ENCODE data around the gene PML. TPM values are rescaled to one million over a fixed set of nuclear protein-coding genes. Genes with fewer than 3 reads are reported as not detected.

PML gene
- total and polyA plus RNA-seq, 9 donors, result 20.7 to 60.8 (median 49.4) TPM

- H3K27me3 ChIP-seq, result no peaks in the 10 kb centered on the region
- H3K27ac ChIP-seq, result peak within 1 kb of the TSS; percentile 16 to 68
- 0 to 1% (median 1%) methylated on average over 51 to 72 of the region's 72 CpGs for WGBS, 3 donors
- no peaks in the 10 kb centered on the region for H3K36me3 ChIP-seq
- TF ChIP-seq POLR2A (IDR thresholded peaks at IDR 0.05) (peak; percentile 51), EP300 (IDR thresholded peaks at IDR 0.05) (no peak)
- TF ChIP-seq, protein P1, sequence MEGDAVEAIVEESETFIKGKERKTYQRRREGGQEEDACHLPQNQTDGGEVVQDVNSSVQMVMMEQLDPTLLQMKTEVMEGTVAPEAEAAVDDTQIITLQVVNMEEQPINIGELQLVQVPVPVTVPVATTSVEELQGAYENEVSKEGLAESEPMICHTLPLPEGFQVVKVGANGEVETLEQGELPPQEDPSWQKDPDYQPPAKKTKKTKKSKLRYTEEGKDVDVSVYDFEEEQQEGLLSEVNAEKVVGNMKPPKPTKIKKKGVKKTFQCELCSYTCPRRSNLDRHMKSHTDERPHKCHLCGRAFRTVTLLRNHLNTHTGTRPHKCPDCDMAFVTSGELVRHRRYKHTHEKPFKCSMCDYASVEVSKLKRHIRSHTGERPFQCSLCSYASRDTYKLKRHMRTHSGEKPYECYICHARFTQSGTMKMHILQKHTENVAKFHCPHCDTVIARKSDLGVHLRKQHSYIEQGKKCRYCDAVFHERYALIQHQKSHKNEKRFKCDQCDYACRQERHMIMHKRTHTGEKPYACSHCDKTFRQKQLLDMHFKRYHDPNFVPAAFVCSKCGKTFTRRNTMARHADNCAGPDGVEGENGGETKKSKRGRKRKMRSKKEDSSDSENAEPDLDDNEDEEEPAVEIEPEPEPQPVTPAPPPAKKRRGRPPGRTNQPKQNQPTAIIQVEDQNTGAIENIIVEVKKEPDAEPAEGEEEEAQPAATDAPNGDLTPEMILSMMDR (IDR thresholded peaks at IDR 0.05), result peak; percentile 86 to 97 (median 96)
- peak; percentile 88 to 95 (median 91) for DNase-seq
- intact Hi-C loops (cut with DNase I), result no loop called here
- peaks cover 11% of the 10 kb centered on the region for H3K4me1 ChIP-seq (ENCODE audit: insufficient read depth)
- H3K4me3 ChIP-seq, result peak within 1 kb of the TSS; percentile 52
- no peaks in the 10 kb centered on the region for H3K9me3 ChIP-seq
Measured at GRCh38 chr15:73991726-73992593, 2.6 kb upstream of the PML start, which contains the start of gene STOML1. TSS of gene STOML1 (minus strand) at chr15:73992295. CDS start at chr15:73992223, 72 bp downstream.

DNA sequence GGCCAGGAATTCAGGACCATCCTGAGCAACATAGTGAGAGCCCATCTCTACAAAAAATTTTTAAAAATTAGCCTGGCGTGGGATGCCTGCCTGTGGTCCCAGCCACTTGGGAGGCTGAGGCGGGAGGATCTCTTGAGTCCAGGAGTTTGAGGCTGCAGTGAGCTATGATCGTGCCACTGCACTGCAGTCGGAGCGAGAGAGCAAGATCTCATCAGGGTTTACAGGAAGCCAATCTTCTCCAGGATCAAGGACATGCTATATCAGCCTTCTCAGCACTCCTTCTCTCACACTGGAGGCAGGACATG, 2.0 kb upstream of the PML start:
- no peak for DNase-seq
- no peak overlapping the region for H3K27ac ChIP-seq
- no peak for TF ChIP-seq EP300 (IDR thresholded peaks at IDR 0.05)
- TF ChIP-seq POLR2A (IDR thresholded peaks at IDR 0.05), result no peak
- TF ChIP-seq, protein P1 (IDR thresholded peaks at IDR 0.05), result no peak
- no peaks in the 10 kb centered on the region for H3K9me3 ChIP-seq
- peaks cover 11% of the 10 kb centered on the region for H3K4me1 ChIP-seq (ENCODE audit: insufficient read depth)
- H3K36me3 ChIP-seq, result no peaks in the 10 kb centered on the region
- 75 to 77% (median 76%) methylated on average over 5 of the region's 5 CpGs for WGBS, 3 donors
- no peaks in the 10 kb centered on the region for H3K27me3 ChIP-seq
- H3K4me3 ChIP-seq, result peak overlapping the region; percentile 52
- intact Hi-C loops (cut with DNase I), result no loop called here

- no peaks in the 10 kb centered on the region for H3K36me3 ChIP-seq
- no peak overlapping the region for H3K4me3 ChIP-seq
- 85 to 91% (median 89%) methylated on average over 10 of the region's 10 CpGs for WGBS, 3 donors
- no peaks in the 10 kb centered on the region for H3K9me3 ChIP-seq
- peaks cover 13% of the 10 kb centered on the region for H3K4me1 ChIP-seq (ENCODE audit: insufficient read depth)
- no peaks in the 10 kb centered on the region for H3K27me3 ChIP-seq
- DNase-seq, result no peak
- TF ChIP-seq POLR2A (IDR thresholded peaks at IDR 0.05) (no peak), EP300 (IDR thresholded peaks at IDR 0.05) (no peak)
- TF ChIP-seq, protein P1 (IDR thresholded peaks at IDR 0.05), result no peak
- intact Hi-C loops (cut with DNase I), result no loop called here
- no peak overlapping the region for H3K27ac ChIP-seq
Measured at GRCh38 chr15:73993211-73993994, 1.1 kb upstream of the PML start.

DNA sequence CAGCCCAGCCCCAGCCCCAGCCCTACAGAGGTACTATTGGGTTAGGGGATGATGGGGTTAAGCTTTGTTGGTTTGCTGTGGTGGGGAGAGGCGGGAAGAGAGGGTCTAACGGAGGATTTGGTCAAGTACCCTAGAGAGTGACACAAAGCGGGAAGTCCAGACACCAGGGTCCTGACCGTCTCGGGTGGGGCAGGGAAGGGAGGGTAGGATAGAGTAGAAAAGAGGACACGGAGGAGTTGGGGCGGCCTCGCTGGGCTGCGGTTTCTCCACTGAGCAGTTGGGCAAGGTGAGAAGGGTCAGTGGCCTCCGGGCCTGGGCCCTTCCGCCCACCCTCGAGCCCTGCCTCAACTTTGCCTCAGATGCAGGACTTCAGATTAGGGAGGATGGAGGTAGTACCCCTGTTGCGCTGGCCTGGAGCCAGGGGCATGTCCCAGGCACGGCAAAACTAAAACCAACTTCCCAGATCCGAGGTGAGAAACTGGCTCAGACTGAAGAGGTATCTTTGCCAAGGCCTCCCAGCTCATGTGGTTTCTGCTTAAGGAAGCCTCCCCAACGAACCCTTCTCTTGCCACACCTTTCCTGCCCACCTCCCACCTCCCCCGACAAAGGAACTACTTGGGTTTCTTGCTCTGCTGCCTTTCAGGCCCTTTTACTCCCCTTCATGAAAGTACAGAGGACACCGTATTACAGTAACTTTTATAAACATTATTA, 551 bp downstream of the PML start:
- no peaks in the 10 kb centered on the region for H3K9me3 ChIP-seq
- H3K36me3 ChIP-seq, result no peaks in the 10 kb centered on the region
- peaks cover 13% of the 10 kb centered on the region for H3K4me1 ChIP-seq (ENCODE audit: insufficient read depth)
- H3K27me3 ChIP-seq, result no peaks in the 10 kb centered on the region
- H3K4me3 ChIP-seq, result peak overlapping the region; percentile 93
- intact Hi-C loops (cut with DNase I), result no loop called here
- 1% methylated on average over 18 of the region's 18 CpGs for WGBS, 3 donors
- TF ChIP-seq POLR2A (IDR thresholded peaks at IDR 0.05) (no peak), EP300 (IDR thresholded peaks at IDR 0.05) (no peak)
- TF ChIP-seq, protein P1 (IDR thresholded peaks at IDR 0.05), result no peak
- H3K27ac ChIP-seq, result peak overlapping the region; percentile 44 to 79
- DNase-seq, result peak in 4 of 5 donors; percentile 41 to 68 (median 65)

Data from ovary (tissue), 9 donors.